GM21528 (cell line): ENCODE results near the gene IER5.

ENCODE experiments used
- ATAC-seq: cut with Tn5 transposase; IDR thresholded peaks from one replicate; pipeline ENCODE4 v1.9.1; 2021; ENCODE audit warnings: mild to moderate bottlenecking, moderate library complexity; ENCODE audit not compliant: unreplicated experiment, low FRiP score

Gene IER5

GRCh38 chr1:181094416-181095212 is 6.1 kb downstream of the IER5 start:
- ATAC-seq = no peak

GRCh38 chr1:181095260-181095659 is 6.8 kb downstream of the IER5 start:
- ATAC-seq = no peak

- no peak for ATAC-seq
Measured at GRCh38 chr1:181095763-181096184, 7.3 kb downstream of the IER5 start.

GRCh38 chr1:181097242-181097641 is 8.7 kb downstream of the IER5 start:
- no peak for ATAC-seq

- ATAC-seq = peak; percentile 61
Measured at GRCh38 chr1:181099152-181100014, 10.9 kb downstream of the IER5 start.

- ATAC-seq = no peak
Measured at GRCh38 chr1:181100015-181100905, 11.8 kb downstream of the IER5 start.

GRCh38 chr1:181100934-181101333 is 12.4 kb downstream of the IER5 start:
- ATAC-seq = no peak

GRCh38 chr1:181101581-181102226 is 13.2 kb downstream of the IER5 start:
- ATAC-seq = no peak

GRCh38 chr1:181102841-181103240 is 14.3 kb downstream of the IER5 start:
- ATAC-seq = no peak

GRCh38 chr1:181103399-181103798 is 14.9 kb downstream of the IER5 start:
- ATAC-seq = no peak

- ATAC-seq = peak; percentile 41
Measured at GRCh38 chr1:181104042-181104789, 15.7 kb downstream of the IER5 start.

- ATAC-seq = no peak
Measured at GRCh38 chr1:181104790-181105133, 16.3 kb downstream of the IER5 start.

GRCh38 chr1:181105134-181106021 is 16.9 kb downstream of the IER5 start:
- ATAC-seq = peak; percentile 77

GRCh38 chr1:181106022-181106312 is 17.5 kb downstream of the IER5 start:
- ATAC-seq = no peak

GRCh38 chr1:181106479-181106878 is 18.0 kb downstream of the IER5 start:
- ATAC-seq = no peak

- ATAC-seq = no peak
Measured at GRCh38 chr1:181107711-181108110, 19.2 kb downstream of the IER5 start.

- no peak for ATAC-seq
Measured at GRCh38 chr1:181108304-181108867, 19.9 kb downstream of the IER5 start.

GRCh38 chr1:181110013-181110412 is 21.5 kb downstream of the IER5 start:
- no peak for ATAC-seq
